Globus pallidus (tissue), 1 donor: ENCODE results near the gene PSMA6.

ENCODE experiments used
- DNase-seq: peaks from one replicate; pipeline ENCODE4 v3.0.0-alpha.2; 2015; ENCODE audit warnings: low spot score

Gene PSMA6

GRCh38 chr14:35367056-35367372, 74.8 kb downstream of the PSMA6 start:
- DNase-seq: no peak
